NCI-H748 (cell line): ENCODE results near the gene PLEKHM1.
A peak's percentile ranks its signal among the peaks of the same experiment; 100 is the strongest.

Source experiments
- DNase-seq: peaks from one replicate; lab custom pipeline; 2025; ENCODE audit not compliant: unreplicated experiment; lab: John Stamatoyannopoulos, UW

Gene PLEKHM1

GRCh38 chr17:45402916-45403315 lies 87.6 kb downstream of the PLEKHM1 start:
- no peak for DNase-seq

GRCh38 chr17:45398800-45399199 lies 91.7 kb downstream of the PLEKHM1 start:
- DNase-seq: no peak

- DNase-seq: no peak
Measured at GRCh38 chr17:45397796-45398195, 92.7 kb downstream of the PLEKHM1 start.

- DNase-seq: no peak
Measured at GRCh38 chr17:45396496-45397205, 93.9 kb downstream of the PLEKHM1 start.

- DNase-seq: no peak
Measured at GRCh38 chr17:45395569-45396415, 94.7 kb downstream of the PLEKHM1 start.

GRCh38 chr17:45394913-45395568 lies 95.5 kb downstream of the PLEKHM1 start:
- DNase-seq: peak; percentile 61

GRCh38 chr17:45394564-45394912 lies 96.0 kb downstream of the PLEKHM1 start:
- no peak for DNase-seq

- DNase-seq: no peak
Measured at GRCh38 chr17:45394091-45394490, 96.4 kb downstream of the PLEKHM1 start.

- DNase-seq: no peak
Measured at GRCh38 chr17:45393411-45393810, 97.1 kb downstream of the PLEKHM1 start.

GRCh38 chr17:45391918-45392317 lies 98.6 kb downstream of the PLEKHM1 start:
- no peak for DNase-seq

- DNase-seq: no peak
Measured at GRCh38 chr17:45391291-45391690, 99.2 kb downstream of the PLEKHM1 start.

- no peak for DNase-seq
Measured at GRCh38 chr17:45389354-45389753, 101.2 kb downstream of the PLEKHM1 start.

GRCh38 chr17:45388604-45389325 lies 101.8 kb downstream of the PLEKHM1 start:
- DNase-seq: no peak

- no peak for DNase-seq
Measured at GRCh38 chr17:45387739-45388138, 102.8 kb downstream of the PLEKHM1 start.

GRCh38 chr17:45386178-45386577 lies 104.3 kb downstream of the PLEKHM1 start:
- DNase-seq: no peak
